HG03039 (cell line): ENCODE results near the gene ARL3.
"Not testable (repeated sequence)": the region's sequence is repeated elsewhere in the genome, so short reads cannot be mapped to it uniquely, and the experiment has no call there.

Experiments used
- ATAC-seq: cut with Tn5 transposase; IDR thresholded peaks from one replicate; pipeline ENCODE4 v1.9.1; 2021; ENCODE audit warnings: mild to moderate bottlenecking, moderate library complexity; ENCODE audit not compliant: unreplicated experiment

Gene ARL3, protein sequence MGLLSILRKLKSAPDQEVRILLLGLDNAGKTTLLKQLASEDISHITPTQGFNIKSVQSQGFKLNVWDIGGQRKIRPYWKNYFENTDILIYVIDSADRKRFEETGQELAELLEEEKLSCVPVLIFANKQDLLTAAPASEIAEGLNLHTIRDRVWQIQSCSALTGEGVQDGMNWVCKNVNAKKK

DNA sequence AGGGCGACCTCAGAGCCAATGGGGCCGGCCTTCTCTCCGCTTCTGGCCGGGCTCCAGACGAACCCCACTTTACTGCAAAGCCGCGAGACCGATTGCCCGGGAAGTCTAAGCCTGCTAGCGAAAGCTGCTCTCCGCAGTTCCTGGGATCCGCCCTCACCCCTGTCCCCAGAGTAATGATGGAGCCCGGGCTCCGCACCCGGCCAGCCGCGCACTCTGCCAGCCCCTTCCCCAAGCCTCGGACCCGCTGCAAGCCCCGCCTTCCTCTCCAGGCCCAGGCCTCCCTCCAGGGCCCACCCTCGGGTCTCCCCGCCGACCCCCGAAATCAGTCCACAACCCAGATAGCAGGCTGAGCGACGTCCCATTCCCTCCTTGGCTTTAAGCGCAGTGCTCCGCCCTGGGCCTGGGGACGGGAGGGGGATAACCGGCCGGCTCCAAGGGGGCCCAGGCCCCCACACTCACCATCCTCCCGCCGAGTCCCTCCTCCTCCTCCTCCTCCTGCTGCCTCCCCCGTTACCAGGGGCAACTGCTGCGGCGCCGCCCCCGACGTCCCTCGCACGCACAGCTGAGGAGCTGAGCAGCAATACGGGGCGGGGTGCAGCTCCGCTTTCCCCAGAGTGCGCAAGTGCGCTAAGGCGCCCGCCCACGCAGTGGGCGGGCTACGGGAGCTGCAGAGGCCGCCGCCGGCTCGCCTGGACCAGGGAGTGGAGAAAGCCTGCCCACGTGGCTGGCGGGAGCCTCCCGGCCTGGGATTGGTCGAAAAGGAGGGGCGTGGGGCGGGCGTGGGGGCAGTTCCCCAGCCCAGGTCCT, at the start of gene ARL3:
Gene ARL3 (minus strand): TSS at position 584 of the 807 bp plus-strand sequence. CDS start 122 bp downstream, at position 462.
- peak; percentile 79 for ATAC-seq

- no peak for ATAC-seq
These were observed 48.9 kb upstream of the ARL3 start for GRCh38 chr10:102763037-102763607.

GRCh38 chr10:102762401-102763015, 48.3 kb upstream of the ARL3 start:
- no peak for ATAC-seq

DNA sequence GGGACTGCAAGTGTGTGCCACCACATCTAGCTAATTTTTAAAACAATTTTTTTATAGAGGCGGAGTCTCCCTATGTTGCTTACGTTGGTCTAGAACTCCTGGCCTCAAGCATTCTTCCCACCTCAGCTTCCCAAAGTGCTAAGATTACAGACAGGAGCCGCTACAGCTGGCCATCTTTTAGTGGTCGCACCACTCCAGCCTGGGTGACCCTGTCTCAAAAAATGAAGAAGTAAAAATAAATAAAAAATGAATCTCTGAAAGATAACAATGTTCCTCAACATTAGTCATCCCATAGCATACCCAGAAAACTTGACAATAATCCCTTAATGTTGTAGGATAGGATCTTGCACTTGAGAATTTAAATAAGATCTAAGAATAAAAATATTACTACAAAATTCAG, 47.8 kb upstream of the ARL3 start:
- no peak for ATAC-seq

DNA sequence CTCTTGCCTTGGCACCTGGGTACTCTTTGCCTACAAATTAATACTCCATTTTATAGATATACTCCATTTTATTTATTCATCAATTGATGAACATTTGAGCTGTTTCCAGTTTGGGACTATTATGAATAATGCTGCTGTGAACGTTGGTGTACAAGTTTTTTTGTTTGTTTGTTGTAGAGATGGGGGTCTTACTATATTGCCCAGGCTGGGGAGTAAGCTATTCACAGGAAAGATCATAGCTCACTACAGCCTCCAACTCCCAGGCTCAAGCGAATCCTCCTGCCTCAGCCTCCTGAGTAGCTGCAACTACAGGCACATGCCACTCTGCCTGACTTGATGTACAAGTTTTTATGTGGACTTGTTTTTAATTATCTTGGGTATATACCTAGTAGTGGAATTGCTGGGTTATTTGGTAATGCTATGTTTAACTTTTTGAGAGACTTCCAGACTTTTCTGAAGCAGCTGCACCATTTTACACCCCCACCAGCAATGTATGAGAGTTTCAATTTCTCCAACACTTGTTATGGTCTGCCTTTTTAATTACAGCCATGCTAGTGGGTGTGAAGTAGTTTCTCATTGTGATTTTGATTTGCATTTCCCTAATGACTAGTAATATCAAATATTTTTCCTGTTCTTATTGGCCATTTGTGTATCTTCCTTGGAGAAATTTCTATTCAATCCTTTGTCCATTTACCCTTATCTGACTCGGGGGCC, 45.5 kb upstream of the ARL3 start:
- no peak for ATAC-seq

GRCh38 chr10:102758933-102759262, 44.7 kb upstream of the ARL3 start:
- ATAC-seq: not testable (repeated sequence)

GRCh38 chr10:102758240-102758932, 44.2 kb upstream of the ARL3 start:
- ATAC-seq: no peak

- ATAC-seq: no peak
These were observed 43.1 kb upstream of the ARL3 start for GRCh38 chr10:102757323-102757722.

DNA sequence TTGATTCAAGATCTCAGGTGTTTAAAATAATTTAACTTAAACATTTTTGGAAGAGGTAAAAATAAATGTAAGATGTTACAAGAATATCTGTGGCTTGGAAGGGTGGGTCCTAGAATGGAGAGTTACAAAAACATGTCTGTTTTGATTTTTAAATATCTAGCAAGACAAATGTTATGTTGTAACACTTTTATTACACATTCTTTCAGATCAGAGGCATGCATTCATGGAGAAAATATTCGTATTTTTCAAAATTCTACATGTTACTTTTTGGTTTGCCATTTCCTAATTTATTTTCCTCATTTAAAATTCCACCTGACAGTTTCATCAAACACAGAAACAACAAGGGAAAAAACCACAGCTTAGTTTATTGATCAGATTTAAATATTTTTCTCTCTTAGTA, 39.5 kb upstream of the ARL3 start:
- no peak for ATAC-seq

DNA sequence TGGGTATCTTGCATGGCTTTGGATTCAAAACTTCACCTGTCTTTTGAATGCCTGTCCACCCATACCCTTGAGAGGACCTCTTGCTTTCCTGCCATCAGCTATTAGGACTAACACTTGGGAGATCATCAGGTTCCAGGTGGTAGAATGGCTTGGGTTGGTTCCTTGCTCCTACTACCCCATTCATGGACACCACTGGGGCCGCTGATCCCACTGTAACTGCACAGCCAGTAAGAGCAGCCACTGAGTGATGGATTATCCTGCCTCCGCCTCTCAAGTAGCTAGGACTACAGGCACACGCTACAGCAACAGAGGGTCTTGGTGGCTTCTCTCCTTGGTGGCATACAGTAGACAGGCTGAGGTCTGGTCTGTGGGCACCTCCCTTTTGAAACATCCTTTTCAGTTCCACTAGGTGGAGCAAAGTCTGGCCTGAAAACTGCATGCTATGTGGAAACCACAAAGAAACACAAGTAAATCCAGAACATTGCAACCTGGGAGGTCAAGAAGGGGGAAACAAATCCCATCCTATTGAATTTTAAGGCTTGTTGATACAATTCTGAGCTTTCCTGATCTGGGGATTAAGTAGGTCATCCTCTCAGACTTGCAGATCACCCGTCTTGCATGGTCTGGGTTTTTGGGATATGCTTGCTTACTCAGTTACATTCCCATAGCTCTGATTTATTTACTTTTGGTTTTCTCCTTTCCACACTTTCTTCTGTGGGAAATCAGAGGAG, 38.9 kb upstream of the ARL3 start:
- ATAC-seq: no peak

- ATAC-seq: no peak
These were observed 38.2 kb upstream of the ARL3 start for GRCh38 chr10:102752266-102752930.

DNA sequence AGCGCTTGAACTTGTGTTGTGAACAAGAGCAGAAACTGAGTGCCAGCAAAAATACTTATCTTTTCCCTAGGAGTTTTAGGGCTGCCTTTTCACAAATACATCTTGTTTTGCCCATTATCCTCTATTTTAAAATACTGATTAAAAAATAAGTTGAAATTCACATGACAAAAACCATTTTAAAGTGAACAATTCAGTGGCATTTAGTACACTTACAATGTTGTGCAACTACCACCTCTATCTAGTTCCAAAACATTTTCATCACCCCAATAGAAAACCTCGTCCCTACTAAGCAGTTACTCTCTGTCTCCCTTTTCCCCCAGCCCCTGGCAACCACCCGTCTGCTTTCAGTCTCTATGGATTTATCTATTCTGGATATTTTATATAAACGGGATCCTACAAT, 31.0 kb upstream of the ARL3 start:
- no peak for ATAC-seq

DNA sequence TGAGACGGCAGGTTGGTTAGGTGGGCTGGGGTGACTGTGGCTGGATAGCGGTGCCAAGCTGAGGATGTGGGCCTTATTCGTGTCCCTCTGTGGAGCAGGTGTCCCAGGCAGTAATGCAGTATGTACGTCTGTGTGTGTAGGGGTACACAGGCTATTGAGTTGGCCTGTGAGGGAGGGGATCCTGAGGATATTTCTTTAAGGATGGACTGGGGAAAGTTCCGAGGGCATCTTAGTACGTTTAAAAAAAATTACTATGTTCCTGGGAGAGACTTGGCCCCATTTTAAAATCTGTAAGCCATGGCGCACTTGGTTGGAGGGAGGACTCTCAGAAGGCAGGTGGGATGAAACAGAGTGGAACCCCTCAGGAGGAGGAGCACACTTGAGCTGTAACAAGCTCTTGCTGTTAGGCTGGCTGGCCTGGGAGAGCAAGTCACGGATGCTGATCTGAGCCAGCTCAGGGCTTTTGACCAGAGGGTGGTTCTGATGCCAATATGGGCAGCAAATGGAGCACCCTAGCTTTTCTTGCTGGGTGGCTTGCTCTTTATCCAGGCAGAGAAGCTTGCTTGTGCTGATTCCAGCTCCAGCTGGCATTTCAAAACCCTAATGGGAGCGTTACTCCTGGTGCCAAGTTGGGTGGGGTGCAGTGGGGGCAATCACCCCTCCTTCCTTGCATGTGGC, 30.3 kb upstream of the ARL3 start:
- no peak for ATAC-seq

- peak; percentile 97 for ATAC-seq
These were observed 29.6 kb upstream of the ARL3 start, which contains the start of gene WBP1L for GRCh38 chr10:102743588-102744373. Gene WBP1L, plus strand, starts transcription at chr10:102743948. Its CDS starts 106 bp downstream, at chr10:102744054.

- ATAC-seq: no peak
These were observed 28.9 kb upstream of the ARL3 start for GRCh38 chr10:102743078-102743587.

DNA sequence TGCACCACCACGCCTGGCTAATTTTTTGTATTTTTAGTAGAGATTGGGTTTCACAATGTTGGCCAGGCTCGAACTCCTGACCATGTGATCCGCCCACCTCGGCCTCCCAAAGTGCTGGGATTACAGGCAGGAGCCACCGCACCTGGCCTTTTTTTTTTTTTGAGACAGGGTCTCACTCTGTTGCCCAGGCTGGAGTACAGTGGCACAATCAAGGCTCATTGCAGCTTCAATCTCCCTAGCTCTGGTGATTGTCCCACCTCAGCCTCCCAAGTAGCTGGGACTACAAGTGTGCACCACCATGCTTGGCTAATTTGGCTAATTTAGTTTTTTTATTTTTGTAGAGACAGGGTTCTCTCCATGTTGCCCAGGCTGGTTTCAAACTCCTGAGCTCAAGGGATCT, 28.1 kb upstream of the ARL3 start:
- ATAC-seq: not testable (repeated sequence)

GRCh38 chr10:102741726-102742237, 27.6 kb upstream of the ARL3 start:
- ATAC-seq: no peak
